Astrocyte (in vitro differentiated cells and primary cell): ENCODE data around the gene CSPG4. TPM values are rescaled to one million over a fixed set of nuclear protein-coding genes. Genes with fewer than 3 reads are reported as not detected.

Experiments
- DNase-seq: peaks from one replicate; pipeline ENCODE4 v3.0.0-alpha.2; 2010; ENCODE audit warnings: low read depth
- FAIRE-seq: peaks from 2 replicates; lab custom pipeline; 2011; peaks lifted over from hg19 to GRCh38; lab: Jason Lieb, UNC
- H2AFZ ChIP-seq: 2 replicates; pipeline ENCODE4 v1.6.0; 2012; ENCODE audit warnings: low read depth, low read length, inconsistent platforms
- H3K27ac ChIP-seq: 2 replicates; pipeline ENCODE4 v1.5.1; 2011; ENCODE audit warnings: low read depth, low read length, inconsistent platforms
- H3K27me3 ChIP-seq: 2 replicates; pipeline ENCODE4 v1.6.0; 2011; ENCODE audit warnings: low read length, inconsistent platforms; ENCODE audit not compliant: insufficient read depth
- H3K36me3 ChIP-seq: 2 replicates; pipeline ENCODE4 v1.5.1; 2011; ENCODE audit warnings: low read length, inconsistent platforms; ENCODE audit not compliant: insufficient read depth
- H3K4me1 ChIP-seq: 2 replicates; pipeline ENCODE4 v1.5.1; 2011; ENCODE audit warnings: low read length, inconsistent platforms; ENCODE audit not compliant: insufficient read depth
- H3K4me2 ChIP-seq: 2 replicates; pipeline ENCODE4 v1.6.0; 2012; ENCODE audit warnings: low read length, inconsistent platforms
- H3K4me3 ChIP-seq: 2 replicates; pipeline ENCODE4 v1.5.1; 2011; ENCODE audit warnings: low read depth, mild to moderate bottlenecking, low read length, inconsistent platforms; ENCODE audit not compliant: insufficient read depth
- H3K79me2 ChIP-seq: 2 replicates; pipeline ENCODE4 v1.6.0; 2012; ENCODE audit warnings: mild to moderate bottlenecking, low read length, inconsistent platforms; ENCODE audit not compliant: insufficient read depth
- H3K9ac ChIP-seq: 2 replicates; pipeline ENCODE4 v1.6.0; 2012; ENCODE audit warnings: mild to moderate bottlenecking, low read length, inconsistent platforms
- H3K9me3 ChIP-seq: 2 replicates; pipeline ENCODE4 v1.5.1; 2012; ENCODE audit warnings: low read depth, mild to moderate bottlenecking, low read length, inconsistent platforms; ENCODE audit not compliant: insufficient read depth
- H4K20me1 ChIP-seq: 2 replicates; pipeline ENCODE4 v1.6.0; 2012; ENCODE audit warnings: low read length, inconsistent platforms; ENCODE audit not compliant: insufficient read depth
- H3K27ac Mint-ChIP-seq: one replicate; pipeline ENCODE4 v1.8.0; 2021; ENCODE audit warnings: mild to moderate bottlenecking, mixed read lengths; ENCODE audit not compliant: unreplicated experiment
- H3K27me3 Mint-ChIP-seq: one replicate; pipeline ENCODE4 v1.8.0; 2021; ENCODE audit warnings: low read depth, mixed read lengths; ENCODE audit not compliant: unreplicated experiment
- H3K36me3 Mint-ChIP-seq: one replicate; pipeline ENCODE4 v1.8.0; 2021; ENCODE audit warnings: low read depth, mixed read lengths; ENCODE audit not compliant: unreplicated experiment
- H3K4me1 Mint-ChIP-seq: one replicate; pipeline ENCODE4 v1.8.0; 2021; ENCODE audit warnings: low read depth, mixed read lengths; ENCODE audit not compliant: unreplicated experiment
- H3K4me3 Mint-ChIP-seq: one replicate; pipeline ENCODE4 v1.8.0; 2021; ENCODE audit warnings: mild to moderate bottlenecking, moderate library complexity, mixed read lengths; ENCODE audit not compliant: unreplicated experiment
- H3K9me3 Mint-ChIP-seq: one replicate; pipeline ENCODE4 v1.8.0; 2021; ENCODE audit warnings: mild to moderate bottlenecking, mixed read lengths; ENCODE audit not compliant: unreplicated experiment
- EZH2 ChIP-seq: IDR thresholded peaks from 2 replicates; pipeline ENCODE4 v1.6.1; 2012; ENCODE audit warnings: mild to moderate bottlenecking, low read length, inconsistent platforms; ENCODE audit not compliant: insufficient read depth
- total RNA-seq: library from RNA; stranded (reverse); gene quantifications from 2 replicates; pipeline ENCODE4 v1.2.1, GENCODE V29; 2021
- TF ChIP-seq, protein P1 (sequence below): IDR thresholded peaks from 2 replicates; pipeline ENCODE4 v1.5.1; 2011; ENCODE audit warnings: low read depth, mild to moderate bottlenecking, inconsistent platforms, low read length, moderate library complexity; ENCODE audit not compliant: insufficient read depth

Gene CSPG4
- total RNA-seq, 1 donor from 2014 or later, result 26.9 TPM

DNA sequence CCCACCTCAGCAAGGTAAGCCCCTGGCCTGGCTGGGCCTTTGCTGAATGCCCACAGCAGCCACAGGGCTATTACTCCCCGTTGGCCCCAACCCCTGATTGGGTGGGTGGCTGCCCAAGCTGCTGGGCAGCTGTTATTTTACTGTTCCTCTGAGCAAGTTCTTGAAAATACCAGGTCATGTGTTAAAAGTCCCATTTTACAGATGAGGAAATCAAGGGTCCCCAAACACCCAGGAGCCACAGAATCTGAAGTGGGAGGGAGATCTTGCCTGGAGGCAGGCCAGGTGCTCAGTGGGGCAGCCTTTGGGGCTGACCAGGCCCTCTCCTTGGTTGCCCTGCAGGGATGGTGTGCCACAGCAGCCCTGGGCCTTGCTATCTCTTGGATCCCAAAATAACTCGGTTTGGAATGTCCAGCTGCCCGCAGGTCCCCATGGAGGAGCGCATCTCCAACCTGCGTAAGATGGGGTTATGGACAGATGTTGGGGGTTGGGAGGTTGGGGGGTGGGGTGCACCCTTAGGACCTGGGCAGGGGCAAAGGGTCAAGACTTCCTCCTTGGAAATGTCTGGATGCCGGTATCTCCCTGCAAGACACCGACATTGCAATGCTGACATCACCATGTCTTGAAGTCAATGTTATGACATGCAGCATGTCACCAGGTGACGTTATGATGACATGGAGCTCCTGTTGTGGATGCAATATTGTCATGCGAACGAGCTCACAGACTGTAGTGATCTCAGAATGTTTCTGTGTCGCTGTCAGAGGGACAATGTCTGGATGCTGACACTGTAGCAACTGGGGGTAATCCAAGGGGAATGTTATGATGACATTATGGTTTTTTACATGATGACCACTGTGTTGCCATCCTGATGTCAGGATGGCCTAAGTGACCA is 13.3 kb upstream of the CSPG4 start:
- H3K4me3 ChIP-seq, result no peak overlapping the region
- no peak overlapping the region for H2AFZ ChIP-seq
- no peak overlapping the region for H3K9ac ChIP-seq
- no peaks in the 10 kb centered on the region for H3K79me2 ChIP-seq
- FAIRE-seq (no peak), DNase-seq (no peak)
- no peaks in the 10 kb centered on the region for H3K36me3 ChIP-seq
- H3K4me1 ChIP-seq, result peaks cover 16% of the 10 kb centered on the region
- no peak overlapping the region for H3K27ac Mint-ChIP-seq
- no peak overlapping the region for H3K4me2 ChIP-seq
- no peak overlapping the region for H3K27ac ChIP-seq
- no peaks in the 10 kb centered on the region for H4K20me1 ChIP-seq
- H3K9me3 Mint-ChIP-seq, result no peaks in the 10 kb centered on the region
- H3K27me3 ChIP-seq, result no peaks in the 10 kb centered on the region
- peaks cover 7% of the 10 kb centered on the region for H3K4me1 Mint-ChIP-seq
- H3K9me3 ChIP-seq, result no peaks in the 10 kb centered on the region
- peaks cover 18% of the 10 kb centered on the region for H3K27me3 Mint-ChIP-seq
- TF ChIP-seq, protein P1, sequence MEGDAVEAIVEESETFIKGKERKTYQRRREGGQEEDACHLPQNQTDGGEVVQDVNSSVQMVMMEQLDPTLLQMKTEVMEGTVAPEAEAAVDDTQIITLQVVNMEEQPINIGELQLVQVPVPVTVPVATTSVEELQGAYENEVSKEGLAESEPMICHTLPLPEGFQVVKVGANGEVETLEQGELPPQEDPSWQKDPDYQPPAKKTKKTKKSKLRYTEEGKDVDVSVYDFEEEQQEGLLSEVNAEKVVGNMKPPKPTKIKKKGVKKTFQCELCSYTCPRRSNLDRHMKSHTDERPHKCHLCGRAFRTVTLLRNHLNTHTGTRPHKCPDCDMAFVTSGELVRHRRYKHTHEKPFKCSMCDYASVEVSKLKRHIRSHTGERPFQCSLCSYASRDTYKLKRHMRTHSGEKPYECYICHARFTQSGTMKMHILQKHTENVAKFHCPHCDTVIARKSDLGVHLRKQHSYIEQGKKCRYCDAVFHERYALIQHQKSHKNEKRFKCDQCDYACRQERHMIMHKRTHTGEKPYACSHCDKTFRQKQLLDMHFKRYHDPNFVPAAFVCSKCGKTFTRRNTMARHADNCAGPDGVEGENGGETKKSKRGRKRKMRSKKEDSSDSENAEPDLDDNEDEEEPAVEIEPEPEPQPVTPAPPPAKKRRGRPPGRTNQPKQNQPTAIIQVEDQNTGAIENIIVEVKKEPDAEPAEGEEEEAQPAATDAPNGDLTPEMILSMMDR, result no peak
- no peak for TF ChIP-seq EZH2
- H3K36me3 Mint-ChIP-seq, result no peaks in the 10 kb centered on the region
- no peak overlapping the region for H3K4me3 Mint-ChIP-seq

DNA sequence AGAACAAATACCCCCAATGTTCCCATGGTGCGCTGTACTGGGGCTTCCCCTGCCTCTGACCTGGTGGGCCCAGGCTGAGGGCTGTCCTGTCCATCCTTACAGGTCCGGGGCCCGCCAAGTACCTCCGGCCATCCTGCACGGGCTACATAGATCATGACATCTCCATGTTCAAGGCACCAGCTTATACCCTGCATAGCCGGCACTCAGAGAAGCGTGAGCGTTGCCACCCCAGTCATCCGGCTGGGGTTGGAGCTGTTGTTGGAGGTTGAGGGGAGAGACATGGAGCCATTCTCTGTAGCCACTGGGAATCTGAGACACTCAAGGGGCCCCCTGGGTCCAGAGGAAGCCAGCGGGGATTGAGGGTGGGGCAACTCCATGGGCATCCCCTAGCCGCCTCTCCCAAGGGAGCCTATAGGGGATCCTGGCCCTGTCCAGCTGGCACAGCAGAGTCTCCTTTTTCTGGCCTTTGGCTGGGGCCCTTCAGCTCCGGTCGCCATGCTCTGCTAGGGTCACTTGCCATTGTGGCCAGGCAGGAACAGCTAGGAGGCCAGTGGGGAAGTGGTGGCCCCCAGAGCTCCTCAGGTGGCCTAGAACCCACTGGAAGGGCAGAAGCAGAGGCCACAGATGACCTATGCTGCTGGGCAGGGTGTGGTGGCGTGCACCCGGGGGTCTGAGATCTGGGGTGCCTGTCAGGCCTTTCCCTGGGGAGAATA is 12.5 kb upstream of the CSPG4 start:
- Histone ChIP-seq H3K4me2 (no peak overlapping the region), H3K4me3 (no peak overlapping the region), H3K27ac (no peak overlapping the region), H3K79me2 (no peaks in the 10 kb centered on the region), H3K4me1 (peaks cover 16% of the 10 kb centered on the region), H3K9ac (no peak overlapping the region), H3K9me3 (no peaks in the 10 kb centered on the region), H4K20me1 (no peaks in the 10 kb centered on the region), H3K27me3 (no peaks in the 10 kb centered on the region), H2AFZ (no peak overlapping the region), H3K36me3 (no peaks in the 10 kb centered on the region)
- H3K4me1 Mint-ChIP-seq, result peaks cover 7% of the 10 kb centered on the region
- no peak overlapping the region for H3K4me3 Mint-ChIP-seq
- no peak overlapping the region for H3K27ac Mint-ChIP-seq
- H3K36me3 Mint-ChIP-seq, result no peaks in the 10 kb centered on the region
- FAIRE-seq (no peak), DNase-seq (no peak)
- H3K27me3 Mint-ChIP-seq, result peaks cover 18% of the 10 kb centered on the region
- H3K9me3 Mint-ChIP-seq, result no peaks in the 10 kb centered on the region
- TF ChIP-seq EZH2, result no peak
- TF ChIP-seq, protein P1, result no peak
